ENCODE results near the gene TOMM20L. TPM values are rescaled to one million over a fixed set of nuclear protein-coding genes. Genes with fewer than 3 reads are reported as not detected.
"Not testable (repeated sequence)": the region's sequence is repeated elsewhere in the genome, so short reads cannot be mapped to it uniquely, and the experiment has no call there.

The TOMM20L gene
- 1 to 10 TPM in 1 of 4 donors, not detected in 3; 2.7 TPM for total RNA-seq

DNA sequence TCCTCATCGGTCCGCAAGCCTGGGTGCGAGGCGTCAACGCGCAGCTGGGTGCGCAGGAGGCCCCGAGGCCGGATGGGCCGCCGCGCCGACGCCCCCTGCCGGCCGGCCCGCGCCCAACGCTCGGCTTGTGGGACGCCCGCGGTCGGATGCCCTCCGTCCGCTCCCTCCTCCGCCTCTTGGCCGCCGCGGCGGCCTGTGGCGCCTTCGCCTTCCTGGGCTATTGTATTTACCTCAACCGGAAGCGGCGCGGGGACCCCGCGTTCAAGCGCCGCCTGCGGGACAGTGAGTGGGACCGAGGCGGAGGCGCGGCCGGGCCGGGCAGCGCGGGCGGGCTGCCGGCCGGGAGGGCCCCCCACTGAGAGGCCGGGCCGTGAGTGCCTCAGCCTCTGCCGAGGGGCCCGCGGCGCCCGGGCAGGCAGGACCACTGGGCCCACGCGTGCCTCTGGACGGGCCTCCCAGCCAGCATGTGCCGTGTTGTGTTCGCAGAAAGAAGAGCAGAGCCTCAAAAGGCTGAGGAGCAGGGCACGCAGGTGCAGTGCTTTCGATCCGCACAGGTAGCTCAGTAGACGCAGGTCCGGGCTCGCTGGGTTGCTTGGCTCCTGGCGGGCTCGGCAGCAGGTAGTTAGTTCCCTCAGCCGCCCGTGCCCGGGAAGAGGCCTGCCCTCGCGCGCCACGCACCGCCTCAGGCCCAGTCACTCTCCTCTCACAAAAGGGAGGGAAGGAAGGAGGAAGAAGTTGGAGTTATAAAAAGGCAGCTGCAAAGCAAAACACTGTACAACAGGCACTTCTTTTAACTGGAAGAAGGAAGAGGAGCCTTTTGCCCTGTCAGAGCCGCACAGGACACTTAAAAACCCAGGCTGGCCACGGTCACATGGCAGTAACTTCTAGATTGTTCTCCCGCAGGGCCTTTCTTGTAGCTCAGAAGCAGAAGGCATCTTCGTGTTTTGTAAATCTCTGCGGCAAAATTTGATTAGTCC lies at the start of gene TOMM20L:
TSS of gene TOMM20L (plus strand) at position 119 of the 977 bp plus-strand sequence. CDS start at position 147, 28 bp downstream.
- H3K27me3 ChIP-seq, result no peaks in the 10 kb centered on the region
- WGBS, result 13% methylated on average over 39 of the region's 86 CpGs
- peak; percentile 74 to 85 for DNase-seq (ENCODE audit: low spot score in 2 of 2)
- peak within 1 kb of the TSS; percentile 78 for H3K4me3 ChIP-seq
- TF ChIP-seq, protein P1, sequence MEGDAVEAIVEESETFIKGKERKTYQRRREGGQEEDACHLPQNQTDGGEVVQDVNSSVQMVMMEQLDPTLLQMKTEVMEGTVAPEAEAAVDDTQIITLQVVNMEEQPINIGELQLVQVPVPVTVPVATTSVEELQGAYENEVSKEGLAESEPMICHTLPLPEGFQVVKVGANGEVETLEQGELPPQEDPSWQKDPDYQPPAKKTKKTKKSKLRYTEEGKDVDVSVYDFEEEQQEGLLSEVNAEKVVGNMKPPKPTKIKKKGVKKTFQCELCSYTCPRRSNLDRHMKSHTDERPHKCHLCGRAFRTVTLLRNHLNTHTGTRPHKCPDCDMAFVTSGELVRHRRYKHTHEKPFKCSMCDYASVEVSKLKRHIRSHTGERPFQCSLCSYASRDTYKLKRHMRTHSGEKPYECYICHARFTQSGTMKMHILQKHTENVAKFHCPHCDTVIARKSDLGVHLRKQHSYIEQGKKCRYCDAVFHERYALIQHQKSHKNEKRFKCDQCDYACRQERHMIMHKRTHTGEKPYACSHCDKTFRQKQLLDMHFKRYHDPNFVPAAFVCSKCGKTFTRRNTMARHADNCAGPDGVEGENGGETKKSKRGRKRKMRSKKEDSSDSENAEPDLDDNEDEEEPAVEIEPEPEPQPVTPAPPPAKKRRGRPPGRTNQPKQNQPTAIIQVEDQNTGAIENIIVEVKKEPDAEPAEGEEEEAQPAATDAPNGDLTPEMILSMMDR (IDR thresholded peaks at IDR 0.05), result peak; percentile 63 to 93
- no peak for TF ChIP-seq EP300 (IDR thresholded peaks at IDR 0.05)
- peak in 1 of 2 donors; percentile 7 for TF ChIP-seq POLR2A (IDR thresholded peaks at IDR 0.05)
- peaks cover 20% of the 10 kb centered on the region for H3K4me1 ChIP-seq
- peak within 1 kb of the TSS; percentile 90 for H3K27ac ChIP-seq
- H3K9me3 ChIP-seq, result no peaks in the 10 kb centered on the region
- H3K36me3 ChIP-seq, result no peaks in the 10 kb centered on the region

DNA sequence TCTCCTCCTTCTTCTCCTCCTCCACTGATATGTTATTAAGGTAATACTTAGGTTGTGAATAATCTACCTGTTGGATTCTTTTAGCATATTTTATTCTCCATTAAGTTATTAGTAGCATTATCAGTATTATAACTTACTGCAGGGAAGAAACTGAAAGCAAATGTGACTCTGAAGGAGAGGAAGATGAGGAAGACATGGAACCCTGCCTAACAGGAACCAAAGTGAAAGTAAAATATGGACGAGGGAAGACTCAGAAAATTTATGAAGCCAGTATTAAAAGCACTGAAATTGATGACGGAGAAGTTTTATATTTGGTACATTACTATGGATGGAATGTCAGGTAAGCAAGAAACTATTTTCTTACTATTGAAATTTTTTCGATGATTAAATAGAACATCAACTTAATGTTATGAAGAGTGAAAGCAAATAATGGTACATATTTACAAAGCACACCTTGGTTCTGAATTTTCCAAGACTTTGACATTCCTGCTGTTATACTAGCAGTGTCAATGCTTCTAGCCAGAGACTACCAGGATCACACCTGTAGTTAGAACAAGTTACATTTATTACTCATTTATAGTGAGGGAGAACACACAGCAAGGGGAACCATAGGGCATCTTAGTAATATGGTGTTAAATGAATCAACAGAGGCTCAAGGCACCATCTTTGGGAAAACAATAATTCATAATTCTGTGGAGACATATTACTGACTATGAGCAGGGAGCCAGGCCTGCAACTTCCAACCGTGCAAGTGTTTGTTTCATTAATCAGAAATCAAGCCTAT lies 42.0 kb upstream of the TOMM20L start:
- 64% methylated on average over 4 of the region's 4 CpGs for WGBS
- TF ChIP-seq POLR2AphosphoS5 (IDR thresholded peaks at IDR 0.05) (no peak), POLR2A (IDR thresholded peaks at IDR 0.05) (no peak), EP300 (IDR thresholded peaks at IDR 0.05) (no peak)
- TF ChIP-seq, protein P1 (IDR thresholded peaks at IDR 0.05), result no peak
- no peaks in the 10 kb centered on the region for H3K27me3 ChIP-seq
- no peaks in the 10 kb centered on the region for H3K4me1 ChIP-seq
- no peak overlapping the region for H3K27ac ChIP-seq
- H3K4me3 ChIP-seq, result peak overlapping the region; percentile 5
- H3K9me3 ChIP-seq, result no peaks in the 10 kb centered on the region
- peaks cover 47% of the 10 kb centered on the region for H3K36me3 ChIP-seq
- no peak for DNase-seq (ENCODE audit: low spot score in 2 of 2)

DNA sequence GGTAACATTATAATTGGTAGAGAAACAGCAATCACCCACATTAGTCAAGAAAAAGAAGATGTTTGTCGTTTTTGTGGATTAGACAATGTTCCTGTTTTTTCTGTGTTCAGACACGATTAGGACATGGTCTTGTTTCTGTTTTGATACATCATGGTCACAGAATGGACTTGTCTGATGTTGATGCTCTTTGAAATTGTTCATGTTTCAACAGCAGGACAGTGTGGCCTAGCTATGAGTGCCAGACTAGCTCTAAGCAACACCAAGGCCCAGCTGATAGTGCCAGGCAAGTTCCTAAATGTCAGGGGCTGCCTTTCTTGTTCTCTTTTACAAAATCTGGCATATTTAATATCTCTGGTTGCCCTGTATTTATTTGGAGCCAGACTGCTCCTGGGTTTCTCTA lies 40.9 kb upstream of the TOMM20L start:
- Histone ChIP-seq H3K4me1 (no peaks in the 10 kb centered on the region), H3K27ac (no peak overlapping the region), H3K4me3 (no peak overlapping the region), H3K9me3 (no peaks in the 10 kb centered on the region), H3K36me3 (peaks cover 44% of the 10 kb centered on the region), H3K27me3 (no peaks in the 10 kb centered on the region)
- no peak for DNase-seq (ENCODE audit: low spot score in 2 of 2)
- 80% methylated on average over 2 of the region's 2 CpGs for WGBS
- no peak for TF ChIP-seq POLR2AphosphoS5 (IDR thresholded peaks at IDR 0.05)
- TF ChIP-seq EP300 (IDR thresholded peaks at IDR 0.05), result no peak
- TF ChIP-seq POLR2A (IDR thresholded peaks at IDR 0.05), result no peak
- TF ChIP-seq, protein P1 (IDR thresholded peaks at IDR 0.05), result no peak

DNA sequence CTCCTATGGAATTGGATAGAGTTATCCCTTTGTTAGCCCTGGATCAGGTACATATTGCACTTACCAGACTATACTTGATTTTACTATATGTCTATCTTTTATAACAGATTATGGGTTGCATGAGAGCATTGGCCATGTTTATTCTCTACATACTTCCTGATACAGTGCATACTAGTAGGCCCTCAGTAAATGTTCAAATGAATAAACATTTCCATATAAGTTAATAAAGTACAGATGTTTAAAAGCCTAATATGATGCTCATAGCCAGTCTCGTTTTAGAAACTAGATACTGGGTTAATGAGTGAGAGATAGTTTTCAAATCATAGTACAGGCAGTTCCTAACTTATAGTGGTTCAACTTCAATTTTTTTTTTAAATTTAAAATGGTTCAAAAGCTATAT lies 39.5 kb upstream of the TOMM20L start:
- WGBS, result 73% methylated on average over 1 of the region's 1 CpG
- Histone ChIP-seq H3K4me1 (no peaks in the 10 kb centered on the region), H3K27ac (no peak overlapping the region), H3K36me3 (peaks cover 52% of the 10 kb centered on the region), H3K27me3 (no peaks in the 10 kb centered on the region), H3K9me3 (no peaks in the 10 kb centered on the region), H3K4me3 (no peak overlapping the region)
- no peak for DNase-seq (ENCODE audit: low spot score in 2 of 2)
- TF ChIP-seq EP300 (IDR thresholded peaks at IDR 0.05), result no peak
- no peak for TF ChIP-seq POLR2A (IDR thresholded peaks at IDR 0.05)
- no peak for TF ChIP-seq POLR2AphosphoS5 (IDR thresholded peaks at IDR 0.05)
- TF ChIP-seq, protein P1 (IDR thresholded peaks at IDR 0.05), result no peak

- 78% methylated on average over 1 of the region's 1 CpG for WGBS
- H3K4me1 ChIP-seq; H3K27me3 ChIP-seq; DNase-seq (ENCODE audit: low spot score in 2 of 2); H3K4me3 ChIP-seq; H3K27ac ChIP-seq; H3K9me3 ChIP-seq: not testable (repeated sequence)
- peaks cover 69% of the 10 kb centered on the region for H3K36me3 ChIP-seq
Observed at GRCh38 chr14:58362272-58362671, 33.5 kb upstream of the TOMM20L start.
